HG03342 (cell line): Measurements from ENCODE around the gene OPRL1.

Experiments used
- ATAC-seq: cut with Tn5 transposase; IDR thresholded peaks from one replicate; pipeline ENCODE4 v1.9.1; 2021; ENCODE audit warnings: mild to moderate bottlenecking, moderate library complexity; ENCODE audit not compliant: unreplicated experiment

Gene OPRL1

GRCh38 chr20:64101731-64102621 lies 22.1 kb downstream of the OPRL1 start:
- no peak for ATAC-seq

DNA sequence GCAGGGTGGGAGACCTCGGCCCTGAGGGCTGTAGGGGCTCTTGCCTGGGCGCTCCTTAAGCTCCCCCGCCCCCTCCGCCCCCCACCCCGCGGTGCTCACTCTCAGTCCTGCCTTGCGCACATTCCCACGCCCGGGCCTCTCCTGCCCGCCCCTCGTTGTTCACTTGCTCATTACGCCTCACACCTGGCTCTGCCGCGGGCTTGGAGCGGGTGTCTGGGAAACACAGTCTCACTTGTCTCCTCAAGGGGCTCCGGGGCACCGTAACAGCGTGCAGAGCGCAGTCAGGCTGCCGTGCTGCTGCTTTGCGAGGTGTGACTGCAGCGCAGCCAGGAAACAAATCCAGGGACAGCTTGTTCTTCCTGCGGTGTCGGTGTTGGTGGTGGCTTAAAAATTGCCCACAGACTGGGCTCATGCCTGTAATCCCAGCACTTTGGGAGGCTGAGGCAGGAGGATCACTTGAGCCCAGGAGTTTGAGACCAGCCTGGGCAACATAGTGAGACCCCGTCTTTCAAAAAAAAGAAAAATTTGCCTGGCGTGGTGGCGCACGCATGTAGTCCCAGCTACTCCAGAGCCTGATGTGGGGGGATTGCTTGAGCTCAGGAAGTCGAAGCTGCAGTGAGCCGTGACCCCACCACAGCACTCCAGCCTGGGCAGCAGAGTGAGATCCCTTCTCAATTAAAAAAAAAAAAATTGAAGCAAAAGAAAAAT lies 22.9 kb downstream of the OPRL1 start:
- ATAC-seq: no peak

GRCh38 chr20:64103871-64104666 lies 24.2 kb downstream of the OPRL1 start:
- no peak for ATAC-seq

DNA sequence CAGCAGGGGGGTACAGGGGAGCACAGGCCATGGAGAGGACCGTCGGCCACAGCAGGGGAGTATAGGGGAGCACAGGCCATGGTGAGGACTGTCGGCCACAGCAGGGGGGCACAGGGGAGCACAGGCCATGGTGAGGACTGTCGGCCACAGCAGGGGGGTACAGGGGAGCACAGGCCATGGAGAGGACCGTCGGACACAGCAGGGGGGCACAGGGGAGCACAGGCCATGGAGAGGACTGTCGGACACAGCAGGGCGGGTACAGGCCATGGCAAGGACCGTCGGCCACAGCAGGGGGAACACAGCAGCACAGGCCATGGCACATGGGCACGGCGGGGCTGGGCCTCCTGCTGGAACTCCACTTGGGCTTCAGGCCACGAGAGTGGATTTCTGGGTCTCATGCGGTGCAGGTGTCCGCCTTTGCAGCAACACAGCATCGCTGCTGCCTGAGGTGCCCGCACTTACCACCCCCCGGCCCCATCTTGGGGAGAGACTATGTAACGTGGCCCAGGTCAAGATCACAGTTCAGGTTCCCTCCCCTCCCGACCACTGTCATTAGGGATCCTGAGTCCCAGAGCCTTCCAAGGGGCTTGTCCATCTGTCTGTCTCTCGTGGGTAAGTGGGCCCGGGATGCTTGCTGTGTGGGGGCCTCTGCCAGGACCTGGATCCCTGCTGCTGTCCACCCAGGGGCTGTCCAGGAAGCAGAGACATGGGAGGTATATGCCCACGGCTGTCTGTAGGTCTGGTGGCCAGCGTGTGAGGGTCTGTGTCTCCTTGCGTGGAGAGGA lies 25.0 kb downstream of the OPRL1 start:
- ATAC-seq: no peak

DNA sequence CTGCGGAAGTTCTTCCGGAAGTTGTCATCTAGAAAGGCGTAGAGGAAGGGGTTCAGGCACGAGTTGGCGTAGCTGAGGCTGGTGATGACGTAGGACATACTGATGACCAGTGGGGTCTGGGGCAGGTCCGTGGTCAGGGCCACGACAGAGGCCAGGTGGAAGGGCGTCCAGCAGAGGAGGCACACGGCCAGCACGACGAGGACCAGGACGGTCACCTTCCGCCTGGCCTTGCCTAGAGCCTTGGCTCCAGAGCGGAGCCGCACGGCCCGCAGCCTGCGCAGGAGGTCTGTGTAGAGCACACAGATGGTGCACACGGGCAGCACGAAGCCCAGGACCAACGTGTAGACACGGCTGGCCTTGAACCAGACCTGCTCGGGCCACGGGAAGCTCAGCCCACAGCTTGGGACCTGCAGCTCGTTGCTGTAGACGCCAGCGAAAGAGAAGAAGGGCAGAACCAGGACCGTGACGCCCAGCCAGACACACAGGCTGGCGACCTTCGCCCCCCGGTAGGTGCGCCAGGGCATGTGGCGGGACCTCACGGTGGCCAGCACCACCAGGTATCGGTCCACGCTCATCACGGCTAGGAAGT lies 26.1 kb downstream of the OPRL1 start:
- ATAC-seq: no peak

GRCh38 chr20:64106435-64106961 lies 26.6 kb downstream of the OPRL1 start:
- no peak for ATAC-seq

- no peak for ATAC-seq
These were observed 27.3 kb downstream of the OPRL1 start, which contains the start of gene NPBWR2 for GRCh38 chr20:64106981-64107735. Gene NPBWR2 (minus strand): TSS chr20:64107565. CDS start chr20:64106831, 734 bp downstream.

DNA sequence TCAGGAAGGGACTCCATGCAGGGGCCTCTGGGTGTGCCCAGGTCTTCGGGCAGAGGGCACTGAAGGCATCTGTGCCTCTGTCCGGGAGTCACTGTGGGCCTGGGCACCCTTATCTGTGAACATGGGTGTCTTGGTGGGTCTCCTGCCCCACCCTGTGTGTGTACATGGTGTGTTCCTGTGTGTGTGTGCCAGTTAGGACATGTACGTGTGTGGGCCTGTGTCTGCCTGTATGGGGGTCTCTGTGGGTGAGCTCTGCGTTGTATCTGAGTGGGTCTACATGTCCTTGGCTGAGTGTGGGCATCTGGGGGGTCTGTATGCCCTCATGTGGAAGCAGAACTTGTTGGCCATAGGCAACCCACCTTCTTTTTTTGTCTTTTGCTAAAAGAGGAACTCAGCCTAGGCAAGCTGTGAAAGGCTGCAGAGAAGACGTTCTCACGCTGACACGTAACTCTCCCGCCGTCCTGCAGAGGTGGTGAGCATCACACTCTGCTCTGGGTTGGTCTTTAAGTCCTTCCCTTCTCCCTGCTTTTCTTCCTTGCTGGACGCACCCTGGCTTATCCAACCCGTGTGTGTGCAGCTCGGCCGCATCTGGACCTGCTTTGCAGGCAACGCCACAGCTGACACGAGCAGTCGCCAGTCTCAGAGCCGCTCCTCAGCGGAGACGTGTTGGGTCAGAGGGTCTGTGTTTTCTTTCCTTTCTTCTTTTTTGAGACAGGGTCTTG lies 28.0 kb downstream of the OPRL1 start:
- no peak for ATAC-seq

GRCh38 chr20:64108731-64109681 lies 29.1 kb downstream of the OPRL1 start:
- no peak for ATAC-seq

DNA sequence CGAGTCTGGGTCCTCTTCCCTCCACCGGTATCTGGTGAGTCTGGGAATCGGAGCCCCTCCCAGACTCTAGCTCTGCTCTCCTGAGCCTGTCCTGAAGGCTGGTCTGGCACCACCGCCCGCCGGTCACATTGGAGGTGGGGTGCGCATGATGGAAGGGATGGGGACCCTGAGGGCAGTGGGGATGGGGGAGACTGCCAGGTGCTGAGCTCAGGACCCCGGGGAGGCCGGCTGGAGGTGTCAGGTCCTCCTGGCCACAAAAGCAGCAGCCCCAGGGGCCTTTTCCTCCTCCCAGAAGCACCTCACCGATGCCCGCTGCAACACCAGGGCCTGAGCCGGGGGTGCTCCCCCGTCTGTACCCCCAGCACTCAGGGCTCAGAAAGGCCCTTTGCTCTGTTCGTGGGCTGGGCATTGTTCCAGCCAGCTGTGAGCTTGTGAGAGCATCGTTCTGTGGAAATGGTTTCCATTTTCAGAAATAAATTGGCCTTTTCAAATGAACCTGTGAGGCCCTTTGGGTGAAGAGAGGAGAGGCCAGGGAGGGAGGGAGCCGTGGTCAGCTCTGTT lies 30.0 kb downstream of the OPRL1 start:
- no peak for ATAC-seq

- ATAC-seq: no peak
These were observed 30.7 kb downstream of the OPRL1 start for GRCh38 chr20:64110411-64111068.

GRCh38 chr20:64111841-64112641 lies 32.2 kb downstream of the OPRL1 start:
- no peak for ATAC-seq

DNA sequence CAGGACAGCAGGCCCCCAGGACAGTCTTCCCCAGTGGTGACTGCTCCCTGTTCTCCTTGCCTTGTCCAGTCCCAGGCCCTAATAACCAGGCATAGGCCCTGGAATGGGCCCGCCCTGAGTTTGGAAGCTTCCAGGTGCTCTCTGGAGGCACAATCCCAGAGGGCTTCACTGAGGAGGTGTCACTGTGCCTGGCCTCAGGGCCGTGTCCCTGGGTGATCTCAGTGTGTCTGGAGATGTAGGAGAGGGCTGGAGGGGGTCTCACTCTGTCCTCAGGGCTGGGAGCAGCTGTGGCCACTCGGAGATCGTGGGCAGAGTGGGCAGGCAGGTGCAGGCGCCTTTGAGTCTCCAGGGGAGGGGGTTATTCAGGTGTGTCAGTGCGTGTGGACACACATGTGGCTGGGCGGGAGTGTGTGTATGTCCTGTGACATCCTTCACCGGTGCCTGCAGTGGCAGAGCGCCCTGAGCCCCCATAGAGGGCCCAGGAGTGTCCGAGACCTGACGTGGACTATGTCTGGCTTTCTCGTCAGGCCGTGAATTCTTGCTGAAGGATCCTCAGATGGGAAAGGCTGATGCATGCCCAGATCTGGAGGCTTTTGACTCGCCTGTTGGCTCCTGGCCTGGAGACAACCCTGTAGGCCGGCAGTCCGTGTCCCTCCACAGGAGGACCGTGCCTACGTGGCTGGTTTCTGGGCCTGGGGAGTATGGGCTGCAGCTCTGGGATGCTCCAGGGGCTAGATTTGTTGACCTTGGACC lies 33.0 kb downstream of the OPRL1 start:
- ATAC-seq: no peak

- no peak for ATAC-seq
These were observed 33.5 kb downstream of the OPRL1 start for GRCh38 chr20:64113444-64113775.

DNA sequence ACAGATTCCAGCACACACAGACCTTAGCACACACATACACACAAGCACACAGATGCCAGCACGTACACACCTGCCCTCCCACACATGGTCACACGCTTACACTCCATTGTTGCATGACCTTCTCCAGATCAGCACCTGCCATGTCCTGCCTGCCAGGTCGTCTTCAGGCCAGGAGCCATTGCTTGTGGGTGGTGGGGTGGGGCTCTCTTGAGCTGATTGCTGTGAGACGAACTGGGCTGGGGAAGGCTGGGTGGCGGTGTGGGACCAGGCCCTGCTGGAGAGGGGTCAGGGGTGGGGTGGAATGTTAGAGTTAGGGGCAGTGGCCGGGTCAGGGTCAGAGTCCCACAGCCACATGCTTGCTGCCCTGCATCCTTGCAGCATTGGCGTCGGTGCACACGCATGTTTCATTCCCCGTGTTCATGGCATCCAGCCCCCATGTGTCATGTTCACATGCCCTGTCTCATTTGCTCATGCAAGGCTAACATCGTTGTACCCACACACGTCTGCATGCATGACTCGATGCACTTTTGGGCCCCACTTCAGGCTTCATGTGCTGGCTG lies 34.0 kb downstream of the OPRL1 start:
- ATAC-seq: no peak
